Vagina (tissue), 2 donors: ENCODE data around the gene STXBP6. TPM values are rescaled to one million over a fixed set of nuclear protein-coding genes. Genes with fewer than 3 reads are reported as not detected.

Experiments
- DNase-seq, 2 donors: peaks; one replicate each; pipeline ENCODE4 v3.0.0-alpha.2; 2017; ENCODE audit errors: extremely low spot score in 2 of 2
- H3K27ac ChIP-seq: fragments of 200-600 bp; sonication (generic); one replicate; pipeline ENCODE4 v1.5.1; 2019
- H3K27me3 ChIP-seq: fragments of 200-600 bp; sonication (generic); one replicate; pipeline ENCODE4 v1.5.1; 2019
- H3K36me3 ChIP-seq, 2 donors: fragments of 200-600 bp; sonication (generic); one replicate each; pipeline ENCODE4 v1.5.1; 2017 to 2019
- H3K4me1 ChIP-seq: fragments of 200-600 bp; sonication (generic); one replicate; pipeline ENCODE4 v1.5.1; 2019
- H3K4me3 ChIP-seq, 2 donors: fragments of 200-600 bp; sonication (generic); 1 replicate in 1 of 2; 2 replicates in 1 of 2; pipeline ENCODE4 v1.5.1; 2016 to 2019
- H3K9me3 ChIP-seq: fragments of 200-600 bp; sonication (generic); one replicate; pipeline ENCODE4 v1.5.1; 2019
- POLR2A ChIP-seq, 2 donors: fragments of 450-650 bp; IDR thresholded peaks; one replicate each; pipeline ENCODE4 v1.6.1; 2017; ENCODE audit warnings: antibody characterized with exemption in 2 of 2, mild to moderate bottlenecking in 2 of 2, moderate library complexity in 2 of 2
- POLR2AphosphoS5 ChIP-seq, 2 donors: sonication (generic); formaldehyde crosslinking; IDR thresholded peaks; one replicate each; pipeline ENCODE4 v1.9.0; 2017; ENCODE audit warnings: antibody characterized with exemption in 2 of 2, mild to moderate bottlenecking in 2 of 2, low read depth in 1 of 2; ENCODE audit not compliant: insufficient read depth in 1 of 2
- intact Hi-C: fragments of 100-400 bp; cut with DNase I; formaldehyde crosslinking; loops from one replicate; pipeline ENCODE4 v1.15.1; 2023
- total RNA-seq: library from RNA; depleted of rRNA; stranded (reverse); fragments of >200 nt; gene quantifications from one replicate; pipeline ENCODE4 v1.2.3, GENCODE V29; 2016
- TF ChIP-seq, protein P1 (sequence below), 3 experiments: fragments of 450-650 bp in 2 of 3; fragments of 200-600 bp in 1 of 3; sonication (generic) in 1 of 3; IDR thresholded peaks; one replicate each; pipeline ENCODE4 v1.5.1; 2017 to 2019; ENCODE audit warnings: antibody characterized with exemption in 3 of 3, mild to moderate bottlenecking in 2 of 3, moderate library complexity in 2 of 3

STXBP6 gene
- total RNA-seq, 1 donor from 2014 or later: 4.4 TPM

DNA sequence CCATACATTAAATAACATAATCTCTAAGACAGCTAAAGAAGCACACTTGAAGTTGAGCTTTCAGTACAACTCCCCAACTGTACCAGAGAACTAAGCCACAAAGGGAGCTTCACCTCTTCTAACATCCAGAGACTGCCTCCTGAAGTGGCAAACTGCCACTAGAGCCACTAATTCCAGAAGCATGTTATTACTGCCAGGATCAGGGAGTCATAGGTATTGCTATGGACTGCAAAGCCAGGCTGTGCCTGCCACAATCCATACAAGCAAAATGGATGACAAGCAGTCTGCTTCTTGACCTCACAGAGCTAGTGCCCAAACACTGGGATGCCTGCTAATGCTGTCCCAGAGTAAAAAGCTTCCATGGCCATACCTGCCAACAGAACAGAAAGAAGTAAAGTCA, 160.1 kb downstream of the STXBP6 start:
- TF ChIP-seq, protein P1, sequence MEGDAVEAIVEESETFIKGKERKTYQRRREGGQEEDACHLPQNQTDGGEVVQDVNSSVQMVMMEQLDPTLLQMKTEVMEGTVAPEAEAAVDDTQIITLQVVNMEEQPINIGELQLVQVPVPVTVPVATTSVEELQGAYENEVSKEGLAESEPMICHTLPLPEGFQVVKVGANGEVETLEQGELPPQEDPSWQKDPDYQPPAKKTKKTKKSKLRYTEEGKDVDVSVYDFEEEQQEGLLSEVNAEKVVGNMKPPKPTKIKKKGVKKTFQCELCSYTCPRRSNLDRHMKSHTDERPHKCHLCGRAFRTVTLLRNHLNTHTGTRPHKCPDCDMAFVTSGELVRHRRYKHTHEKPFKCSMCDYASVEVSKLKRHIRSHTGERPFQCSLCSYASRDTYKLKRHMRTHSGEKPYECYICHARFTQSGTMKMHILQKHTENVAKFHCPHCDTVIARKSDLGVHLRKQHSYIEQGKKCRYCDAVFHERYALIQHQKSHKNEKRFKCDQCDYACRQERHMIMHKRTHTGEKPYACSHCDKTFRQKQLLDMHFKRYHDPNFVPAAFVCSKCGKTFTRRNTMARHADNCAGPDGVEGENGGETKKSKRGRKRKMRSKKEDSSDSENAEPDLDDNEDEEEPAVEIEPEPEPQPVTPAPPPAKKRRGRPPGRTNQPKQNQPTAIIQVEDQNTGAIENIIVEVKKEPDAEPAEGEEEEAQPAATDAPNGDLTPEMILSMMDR (IDR thresholded peaks at IDR 0.05): no peak
- TF ChIP-seq POLR2A (IDR thresholded peaks at IDR 0.05) (no peak), POLR2AphosphoS5 (IDR thresholded peaks at IDR 0.05; ENCODE audit: insufficient read depth in 1 of 2, low read depth in 1 of 2) (no peak)
- H3K9me3 ChIP-seq: peaks cover 5% of the 10 kb centered on the region
- no peak overlapping the region for H3K4me3 ChIP-seq
- no peak for DNase-seq
- no peaks in the 10 kb centered on the region for H3K36me3 ChIP-seq
- no peaks in the 10 kb centered on the region for H3K4me1 ChIP-seq
- H3K27ac ChIP-seq: no peak overlapping the region
- intact Hi-C loops: no loop called here
- no peaks in the 10 kb centered on the region for H3K27me3 ChIP-seq

DNA sequence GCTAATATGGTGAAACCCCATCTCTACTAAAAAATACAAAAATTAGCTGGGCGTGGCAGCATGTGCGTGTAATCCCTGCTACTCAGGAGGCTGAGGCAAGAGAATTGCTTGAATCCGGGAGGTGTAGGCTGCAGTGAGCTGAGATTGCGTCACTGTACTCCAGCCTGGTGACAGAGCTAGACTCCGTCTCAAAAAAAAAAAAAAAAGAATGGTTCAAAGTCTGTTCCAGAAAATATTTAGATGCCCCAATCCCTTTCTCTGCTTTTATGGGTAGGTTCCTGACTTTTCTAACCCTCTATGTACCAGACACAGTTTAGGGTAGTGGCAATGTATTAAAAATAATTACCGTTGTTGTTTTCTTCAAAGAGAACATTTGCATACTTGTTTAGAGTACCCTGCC, 161.4 kb downstream of the STXBP6 start:
- H3K4me1 ChIP-seq: no peaks in the 10 kb centered on the region
- intact Hi-C loops: no loop called here
- DNase-seq: no peak
- H3K27me3 ChIP-seq: no peaks in the 10 kb centered on the region
- no peak overlapping the region for H3K4me3 ChIP-seq
- TF ChIP-seq, protein P1 (IDR thresholded peaks at IDR 0.05): no peak
- TF ChIP-seq POLR2AphosphoS5 (IDR thresholded peaks at IDR 0.05; ENCODE audit: insufficient read depth in 1 of 2, low read depth in 1 of 2) (no peak), POLR2A (IDR thresholded peaks at IDR 0.05) (no peak)
- H3K36me3 ChIP-seq: no peaks in the 10 kb centered on the region
- H3K9me3 ChIP-seq: peaks cover 5% of the 10 kb centered on the region
- H3K27ac ChIP-seq: no peak overlapping the region

DNA sequence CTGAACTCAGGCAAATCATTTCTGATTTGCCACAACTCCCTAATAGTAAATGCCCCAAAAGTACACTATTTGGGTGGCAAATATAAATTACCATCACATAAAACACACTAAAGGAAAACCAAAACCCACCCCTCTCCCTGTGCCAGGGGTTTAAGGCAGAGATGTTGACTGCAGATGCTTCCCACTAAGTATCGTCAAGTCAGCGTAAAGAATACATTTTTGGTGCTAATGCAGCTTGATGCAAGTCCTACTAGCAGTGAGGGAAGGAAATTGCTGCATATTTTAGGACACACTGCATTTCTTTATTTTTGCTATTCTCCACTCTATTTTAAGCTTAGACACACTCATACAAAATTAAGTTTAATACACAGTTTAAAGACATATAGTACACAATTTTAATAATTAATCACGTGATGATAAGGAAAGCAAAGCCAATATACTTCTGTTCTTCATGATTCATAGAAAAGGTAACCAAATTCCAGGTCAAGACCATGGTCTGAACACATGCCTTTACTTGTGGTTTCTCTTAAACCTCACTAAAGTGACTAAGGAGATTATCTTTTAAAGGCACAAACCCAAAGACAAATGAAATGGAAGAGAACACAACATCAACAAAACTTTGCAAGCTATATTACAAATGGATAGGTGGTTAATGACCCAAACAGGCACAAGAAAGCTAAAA, 162.2 kb downstream of the STXBP6 start:
- intact Hi-C loops: no loop called here

DNA sequence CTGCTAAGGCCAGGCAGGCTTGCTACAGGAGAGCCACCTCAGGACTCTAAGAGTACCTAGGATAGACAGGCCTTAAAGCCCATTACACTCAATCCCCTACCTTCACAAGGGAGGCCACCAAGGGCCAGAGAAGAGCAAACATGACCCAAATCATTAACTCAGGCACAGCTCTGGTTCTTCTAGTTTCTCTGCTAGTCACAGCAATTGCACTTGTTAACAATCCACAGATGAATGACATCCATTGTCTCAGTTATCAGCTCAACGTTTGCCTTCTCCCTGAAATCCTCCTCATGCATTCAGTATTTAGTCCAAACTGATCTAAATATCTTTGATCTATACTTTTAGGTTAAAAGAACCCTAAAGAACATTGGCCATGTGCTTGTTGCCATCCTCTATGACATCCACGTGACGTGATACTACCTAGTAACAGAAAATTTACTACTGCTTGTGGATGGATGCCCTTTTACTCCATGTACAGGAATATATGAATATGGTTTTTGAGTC, 164.5 kb downstream of the STXBP6 start:
- Histone ChIP-seq H3K9me3 (peaks cover under 1% of the 10 kb centered on the region), H3K4me1 (no peaks in the 10 kb centered on the region), H3K27ac (no peak overlapping the region), H3K27me3 (no peaks in the 10 kb centered on the region), H3K4me3 (no peak overlapping the region), H3K36me3 (no peaks in the 10 kb centered on the region)
- no peak for TF ChIP-seq POLR2A (IDR thresholded peaks at IDR 0.05)
- no peak for TF ChIP-seq POLR2AphosphoS5 (IDR thresholded peaks at IDR 0.05; ENCODE audit: insufficient read depth in 1 of 2, low read depth in 1 of 2)
- TF ChIP-seq, protein P1 (IDR thresholded peaks at IDR 0.05): no peak
- no peak for DNase-seq
- intact Hi-C loops: no loop called here

More for the DNA sequence above, 162.2 kb downstream of the STXBP6 start:
- Histone ChIP-seq H3K27ac (no peak overlapping the region), H3K9me3 (peaks cover 5% of the 10 kb centered on the region), H3K4me3 (no peak overlapping the region), H3K27me3 (no peaks in the 10 kb centered on the region), H3K4me1 (no peaks in the 10 kb centered on the region), H3K36me3 (no peaks in the 10 kb centered on the region)
- TF ChIP-seq POLR2A (IDR thresholded peaks at IDR 0.05) (no peak), POLR2AphosphoS5 (IDR thresholded peaks at IDR 0.05; ENCODE audit: insufficient read depth in 1 of 2, low read depth in 1 of 2) (no peak)
- TF ChIP-seq, protein P1 (IDR thresholded peaks at IDR 0.05): no peak
- no peak for DNase-seq

DNA sequence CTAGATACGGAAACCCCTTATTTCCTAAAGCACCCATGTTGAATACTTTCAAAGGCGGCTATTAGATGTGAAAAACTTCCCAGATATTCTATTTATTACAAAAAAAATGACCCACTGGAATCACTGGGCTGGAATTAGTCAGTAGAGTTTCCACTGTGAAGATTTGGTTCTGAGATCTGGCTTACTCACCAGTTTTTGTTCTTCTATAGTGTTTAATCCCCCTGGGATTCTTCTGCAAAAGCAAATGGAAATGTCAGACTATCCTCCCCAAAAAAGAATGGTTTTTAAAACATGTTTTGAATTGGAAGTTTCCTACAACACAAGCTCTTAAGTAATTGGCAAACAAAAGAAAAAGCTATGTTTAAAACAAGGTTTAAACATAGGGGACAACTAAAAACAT, 166.4 kb downstream of the STXBP6 start:
- no peak overlapping the region for H3K4me3 ChIP-seq
- H3K27ac ChIP-seq: no peak overlapping the region
- H3K4me1 ChIP-seq: no peaks in the 10 kb centered on the region
- no peaks in the 10 kb centered on the region for H3K27me3 ChIP-seq
- no peaks in the 10 kb centered on the region for H3K36me3 ChIP-seq
- TF ChIP-seq, protein P1 (IDR thresholded peaks at IDR 0.05): no peak
- TF ChIP-seq POLR2A (IDR thresholded peaks at IDR 0.05) (no peak), POLR2AphosphoS5 (IDR thresholded peaks at IDR 0.05; ENCODE audit: insufficient read depth in 1 of 2, low read depth in 1 of 2) (no peak)
- DNase-seq: no peak
- H3K9me3 ChIP-seq: no peaks in the 10 kb centered on the region
- intact Hi-C loops: no loop called here
